ENCODE measurements around the gene TAF11L11.
"Not testable (repeated sequence)": the region's sequence is repeated elsewhere in the genome, so short reads cannot be mapped to it uniquely, and the experiment has no call there.

TAF11L11 gene

GRCh38 chr5:17603880-17604279, at the start of gene TAF11L11:
TSS of gene TAF11L11 (plus strand) at chr5:17604183.
- not testable (repeated sequence) for DNase-seq (ENCODE audit: low spot score)

- DNase-seq (ENCODE audit: low spot score): not testable (repeated sequence)
Observed at GRCh38 chr5:17585658-17586057, 18.3 kb upstream of the TAF11L11 start, which contains the start of gene TAF11L7. TSS of gene TAF11L7 (minus strand) at chr5:17585758.

DNA sequence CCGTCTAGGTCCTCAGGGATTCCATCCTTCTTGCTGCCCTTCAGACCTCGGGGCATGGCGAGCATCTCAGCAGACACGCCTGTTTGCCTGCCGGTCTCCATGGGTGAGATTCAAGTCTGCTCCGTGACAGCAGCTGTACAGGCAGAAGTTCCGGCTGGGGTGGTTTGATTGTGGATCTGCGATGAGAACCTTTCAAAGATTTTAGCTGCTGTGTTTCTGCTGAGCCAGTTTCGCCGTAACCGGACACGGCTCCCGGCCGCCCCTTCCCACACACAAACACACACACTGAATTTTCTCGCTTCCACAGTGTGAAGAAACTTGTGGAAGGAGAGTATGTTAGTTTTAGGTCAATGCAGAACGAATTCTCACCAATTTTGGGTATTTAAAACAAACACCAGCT, 13.1 kb upstream of the TAF11L11 start, which contains the start of gene TAF11L8:
TSS of gene TAF11L8 (minus strand) at position 101 of the 400 bp plus-strand sequence.
- DNase-seq (ENCODE audit: low spot score): not testable (repeated sequence)

- not testable (repeated sequence) for DNase-seq (ENCODE audit: low spot score)
Observed at GRCh38 chr5:17594255-17594654, 9.7 kb upstream of the TAF11L11 start, which contains the start of gene TAF11L9. TSS of gene TAF11L9 (minus strand) at chr5:17594394.

DNA sequence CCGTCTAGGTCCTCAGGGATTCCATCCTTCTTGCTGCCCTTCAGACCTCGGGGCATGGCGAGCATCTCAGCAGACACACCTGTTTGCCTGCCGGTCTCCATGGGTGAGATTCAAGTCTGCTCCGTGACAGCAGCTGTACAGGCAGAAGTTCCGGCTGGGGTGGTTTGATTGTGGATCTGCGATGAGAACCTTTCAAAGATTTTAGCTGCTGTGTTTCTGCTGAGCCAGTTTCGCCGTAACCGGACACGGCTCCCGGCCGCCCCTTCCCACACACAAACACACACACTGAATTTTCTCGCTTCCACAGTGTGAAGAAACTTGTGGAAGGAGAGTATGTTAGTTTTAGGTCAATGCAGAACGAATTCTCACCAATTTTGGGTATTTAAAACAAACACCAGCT, 6.3 kb upstream of the TAF11L11 start, which contains the start of gene TAF11L10:
TSS of gene TAF11L10 (minus strand) at position 101 of the 400 bp plus-strand sequence.
- DNase-seq (ENCODE audit: low spot score): not testable (repeated sequence)

- DNase-seq (ENCODE audit: low spot score): no peak
Observed at GRCh38 chr5:17604951-17605350, 968 bp downstream of the TAF11L11 start.

DNA sequence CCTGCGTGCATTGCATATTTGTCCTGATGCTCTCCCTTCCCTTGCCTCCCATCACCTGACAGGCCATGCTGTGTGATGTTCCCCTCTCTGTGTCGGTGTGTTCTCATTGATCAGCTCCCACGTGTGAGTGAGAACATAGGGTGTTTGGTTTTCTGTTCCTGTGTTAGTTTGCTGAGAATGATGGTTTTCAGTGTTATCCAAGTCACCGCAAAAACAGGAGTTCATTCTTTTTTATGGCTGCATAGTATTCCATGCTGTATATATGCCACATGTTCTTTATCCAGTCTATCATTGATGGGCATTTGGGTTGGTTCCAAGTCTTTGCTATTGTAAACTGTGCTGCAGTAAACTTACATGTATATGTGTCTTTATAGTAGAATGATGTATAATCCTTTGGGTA, 3.5 kb downstream of the TAF11L11 start:
- DNase-seq (ENCODE audit: low spot score): not testable (repeated sequence)

- not testable (repeated sequence) for DNase-seq (ENCODE audit: low spot score)
Observed at GRCh38 chr5:17610092-17610491, 6.1 kb downstream of the TAF11L11 start, which contains the start of gene TAF11L12. TSS of gene TAF11L12 (plus strand) at chr5:17610392.

DNA sequence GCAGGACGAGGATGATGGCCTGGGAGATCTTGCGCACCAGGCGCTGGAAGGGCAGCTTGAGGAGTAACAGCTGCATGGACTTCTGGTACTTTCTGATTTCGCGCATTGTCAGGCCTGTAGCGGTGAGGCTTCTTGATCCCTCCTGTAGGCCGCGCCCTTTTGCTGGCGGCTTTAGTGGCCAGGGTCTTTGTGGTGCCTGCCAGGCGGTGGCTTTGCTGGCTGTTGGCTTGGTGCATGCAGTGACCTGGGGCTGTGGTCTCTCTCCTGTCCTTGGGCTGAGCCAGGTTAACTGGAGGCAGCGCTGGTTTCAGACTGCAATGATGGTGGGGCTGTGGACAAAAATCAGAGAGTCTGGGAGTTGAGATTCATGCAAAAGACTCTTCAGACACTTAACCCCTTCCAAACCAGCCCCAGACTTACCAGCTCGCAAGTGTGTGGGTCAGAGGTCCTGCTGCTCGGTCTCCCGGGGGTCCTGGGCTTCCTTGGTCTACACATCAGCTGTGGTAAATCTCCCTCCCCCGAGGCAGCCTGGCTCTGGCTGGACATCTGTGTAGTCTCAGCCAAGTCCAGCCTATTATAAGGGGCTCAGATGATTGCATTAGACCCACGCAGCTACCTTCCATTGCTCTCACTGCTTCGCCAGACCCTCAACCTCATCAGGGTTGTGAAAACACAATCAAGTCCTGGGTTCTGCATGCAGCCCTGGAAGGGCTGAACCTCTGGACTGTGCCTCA, 11.1 kb downstream of the TAF11L11 start:
- no peak for DNase-seq (ENCODE audit: low spot score)

GRCh38 chr5:17619354-17619753, 15.4 kb downstream of the TAF11L11 start:
- no peak for DNase-seq (ENCODE audit: low spot score)

DNA sequence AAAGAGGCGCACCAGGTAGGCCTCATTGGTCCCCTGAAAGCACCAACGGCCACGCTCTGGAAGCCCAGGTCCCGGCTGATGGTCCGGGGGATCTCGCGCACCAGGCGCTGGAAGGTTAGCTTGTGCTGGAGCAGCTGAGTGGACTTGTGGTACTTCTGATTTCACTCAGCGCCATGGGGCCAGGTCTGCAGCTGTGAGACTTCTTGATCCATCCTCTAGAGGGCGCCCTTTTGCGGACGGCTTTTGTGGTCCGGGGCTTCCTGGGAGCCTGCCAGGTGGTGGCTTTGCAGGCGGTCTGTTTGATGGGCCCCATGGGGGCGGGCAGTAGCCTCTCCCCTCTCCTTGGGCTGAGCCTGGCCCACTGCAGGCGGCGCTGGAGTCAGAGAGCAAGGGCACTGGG, 16.6 kb downstream of the TAF11L11 start:
- DNase-seq (ENCODE audit: low spot score): no peak

DNA sequence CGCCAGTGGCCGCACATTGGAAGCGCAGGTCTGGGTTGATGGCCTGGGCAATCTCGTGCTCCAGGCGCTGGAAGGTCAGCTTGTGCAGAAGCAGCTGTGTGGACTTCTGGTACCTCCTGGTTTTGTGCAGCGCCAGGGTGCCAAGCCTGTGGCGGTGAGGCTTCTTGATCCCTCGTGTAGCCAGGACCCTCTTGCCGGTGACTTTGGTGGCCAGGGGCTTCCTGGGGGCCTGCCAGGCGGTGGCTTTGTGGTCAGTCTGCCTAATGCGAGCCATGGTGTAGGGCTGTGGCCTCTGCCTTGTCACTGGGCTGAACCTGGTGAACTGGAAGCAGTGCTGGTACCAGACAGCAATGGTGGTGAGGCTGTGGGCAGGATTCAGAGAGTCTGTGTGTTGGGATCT, 21.7 kb downstream of the TAF11L11 start:
- no peak for DNase-seq (ENCODE audit: low spot score)

DNA sequence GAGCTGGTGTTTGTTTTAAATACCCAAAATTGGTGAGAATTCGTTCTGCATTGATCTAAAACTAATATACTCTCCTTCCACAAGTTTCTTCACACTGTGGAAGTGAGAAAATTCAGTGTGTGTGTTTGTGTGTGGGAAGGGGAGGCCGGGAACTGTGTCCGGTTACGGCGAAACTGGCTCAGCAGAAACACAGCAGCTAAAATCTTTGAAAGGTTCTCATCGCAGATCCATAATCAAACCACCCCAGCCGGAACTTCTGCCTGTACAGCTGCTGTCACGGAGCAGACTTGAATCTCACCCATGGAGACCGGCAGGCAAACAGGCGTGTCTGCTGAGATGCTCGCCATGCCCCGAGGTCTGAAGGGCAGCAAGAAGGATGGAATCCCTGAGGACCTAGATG, 27.8 kb downstream of the TAF11L11 start, which contains the start of gene TAF11L13:
TSS of gene TAF11L13 (plus strand) at position 301 of the 400 bp plus-strand sequence.
- not testable (repeated sequence) for DNase-seq (ENCODE audit: low spot score)

- DNase-seq (ENCODE audit: low spot score): no peak
Observed at GRCh38 chr5:17634160-17634559, 30.2 kb downstream of the TAF11L11 start, which contains the start of gene TAF11L14. TSS of gene TAF11L14 (plus strand) at chr5:17634460.

GRCh38 chr5:17649232-17649631, 45.2 kb downstream of the TAF11L11 start:
- not testable (repeated sequence) for DNase-seq (ENCODE audit: low spot score)

- DNase-seq (ENCODE audit: low spot score): not testable (repeated sequence)
Observed at GRCh38 chr5:17655201-17655759, 51.3 kb downstream of the TAF11L11 start.
